ENCODE measurements around the gene CPAMD8. TPM values are rescaled to one million over a fixed set of nuclear protein-coding genes. Genes with fewer than 3 reads are reported as not detected.
"Not testable (repeated sequence)": the region's sequence is repeated elsewhere in the genome, so short reads cannot be mapped to it uniquely, and the experiment has no call there.

Gene CPAMD8
- total and polyA plus RNA-seq, 9 of the 15 experiments (the other 6 are each of a cell fraction or from before 2014, with no cell fraction given) = 0.20 to 2.1 (median 1.3) TPM

DNA sequence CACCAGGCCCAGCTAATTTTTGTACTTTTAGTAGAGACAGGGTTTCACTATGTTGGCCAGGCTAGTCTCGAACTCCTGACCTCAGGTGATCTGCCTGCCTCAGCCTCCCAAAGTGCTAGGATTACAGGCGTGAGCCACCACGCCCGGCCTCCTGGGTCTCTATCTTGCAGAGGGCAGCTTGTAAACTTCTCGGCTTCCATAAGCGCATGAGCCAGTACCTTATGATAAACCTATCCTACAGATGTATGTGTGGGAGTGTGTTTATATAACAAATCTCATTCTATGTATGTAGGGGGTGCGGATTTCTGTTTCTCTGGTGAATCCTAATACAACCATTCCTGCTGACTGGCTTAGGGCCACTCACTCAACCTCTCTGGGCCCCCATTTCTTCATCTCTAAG, 86.5 kb downstream of the CPAMD8 start:
- in situ Hi-C loops (cut with MboI); BruUV-seq (replicated peaks); H3K4me2 ChIP-seq (ENCODE audit: insufficient read depth, low read length); H3K9ac ChIP-seq (ENCODE audit: insufficient read depth in 1 of 2, low read depth in 2 of 2, low read length in 2 of 2); H3K79me2 ChIP-seq (ENCODE audit: control insufficient read depth, insufficient read depth, low read length); FAIRE-seq; H3K9me3 ChIP-seq (replicated peaks; ENCODE audit: control insufficient read depth, insufficient read depth, low read depth, low read length); H3K9me1 ChIP-seq (ENCODE audit: control insufficient read depth, insufficient read depth, low read length); H3K27ac ChIP-seq (ENCODE audit: extremely low read depth, low read depth, low read length); H4K20me1 ChIP-seq (replicated peaks; ENCODE audit: control insufficient read depth, insufficient read depth, low read length); intact Hi-C loops (cut with micrococcal nuclease); H3K4me3 ChIP-seq; ATAC-seq; H3K4me1 ChIP-seq (replicated peaks in 1 of 2; ENCODE audit: control insufficient read depth in 2 of 2, insufficient read depth in 2 of 2, low read length in 2 of 2); H2AFZ ChIP-seq (ENCODE audit: low read depth, low read length); CTCF ChIA-PET (ENCODE audit: low intra/inter-chr PET ratio); H3K36me3 ChIP-seq (ENCODE audit: control insufficient read depth, insufficient read depth, low read length): not testable (repeated sequence)
- DNase-seq (ENCODE audit: extremely low read depth in 1 of 4, low spot score in 3 of 4) = peak in 1 of 4 experiments; percentile 12
- POLR2A ChIA-PET = interaction anchor here (0.6 to 1.5 kb wide), 4 partner anchors 10 to 365 kb away, joined by 3 to 4 read pairs (median 3); partner anchors contain the start of gene MRPL34
- TF ChIP-seq CBFA2T3 (IDR thresholded peaks at IDR 0.05) (peak; percentile 45), ZFP36 (IDR thresholded peaks at IDR 0.05; ENCODE audit: low read depth, low read length, partially characterized antibody) (peak; percentile 13), ZNF407 (IDR thresholded peaks at IDR 0.05; ENCODE audit: low read depth) (peak; percentile 52; the same call in 1 of the 2 replicates), KDM1A (IDR thresholded peaks at IDR 0.05) (peak in 1 of 2 experiments; percentile 54; a peak in 3 of 4 replicates)
- peaks cover 2 to 23% of the 10 kb centered on the region in 2 experiments; a peak in 2 of 5 replicates for H3K27me3 ChIP-seq (ENCODE audit: control insufficient read depth in 2 of 2, insufficient read depth in 2 of 2, low read length in 2 of 2)
- 3% methylated on average over 7 of the region's 7 CpGs for WGBS (ENCODE audit: insufficient coverage, low coverage, missing lambda C conversion rate)
